ENCODE data around the gene GRM4.
A peak's percentile ranks its signal among the peaks of the same experiment; 100 is the strongest.

GRM4 gene

GRCh38 chr6:34082864-34083626, 62.8 kb downstream of the GRM4 start:
- peak; percentile 19 for DNase-seq

DNA sequence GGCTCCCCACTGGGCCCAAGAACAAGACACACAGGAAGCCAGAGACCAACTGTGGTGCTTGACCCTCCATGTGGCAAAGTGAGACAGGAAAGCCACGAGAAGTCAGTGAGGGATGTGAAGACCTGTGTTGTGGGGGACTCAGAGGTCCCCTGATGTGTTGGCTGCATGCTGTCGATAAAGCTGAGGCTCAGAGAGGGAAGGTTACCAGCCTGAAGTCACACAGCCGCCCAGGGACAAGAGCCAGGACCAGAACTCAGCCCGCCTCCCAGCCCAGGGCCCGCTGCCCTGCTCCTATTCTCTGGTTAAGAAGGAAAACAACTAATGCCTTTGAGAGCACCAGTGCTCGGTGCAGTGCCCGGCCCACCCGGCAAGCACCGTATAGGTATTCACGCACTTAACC, 63.5 kb downstream of the GRM4 start:
- no peak for DNase-seq

DNA sequence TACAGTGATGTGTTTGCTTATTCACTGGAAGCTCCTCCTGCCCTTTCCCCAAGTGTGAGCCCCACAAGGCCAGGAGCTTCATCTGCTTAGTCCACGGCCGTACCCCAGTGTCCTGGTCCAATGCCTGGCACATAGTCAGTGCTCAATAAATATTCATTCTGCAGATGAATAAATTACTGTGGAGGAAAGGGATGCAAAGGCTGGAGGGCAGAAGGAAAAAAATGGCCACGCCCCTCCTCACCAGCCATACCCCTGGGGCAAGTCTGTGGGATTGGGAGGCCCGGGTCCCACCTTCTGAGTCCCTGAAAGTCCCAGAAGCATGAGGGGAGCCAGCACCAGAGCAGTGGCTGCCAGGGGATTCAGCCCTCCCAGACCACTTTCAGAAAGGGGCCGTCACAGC, 65.5 kb downstream of the GRM4 start:
- no peak for DNase-seq

GRCh38 chr6:34079899-34080298, 66.0 kb downstream of the GRM4 start:
- DNase-seq = no peak

GRCh38 chr6:34075906-34076305, 70.0 kb downstream of the GRM4 start:
- DNase-seq = no peak

GRCh38 chr6:34074064-34074742, 71.7 kb downstream of the GRM4 start:
- DNase-seq = no peak

- no peak for DNase-seq
Measured at GRCh38 chr6:34073540-34073939, 72.3 kb downstream of the GRM4 start.

DNA sequence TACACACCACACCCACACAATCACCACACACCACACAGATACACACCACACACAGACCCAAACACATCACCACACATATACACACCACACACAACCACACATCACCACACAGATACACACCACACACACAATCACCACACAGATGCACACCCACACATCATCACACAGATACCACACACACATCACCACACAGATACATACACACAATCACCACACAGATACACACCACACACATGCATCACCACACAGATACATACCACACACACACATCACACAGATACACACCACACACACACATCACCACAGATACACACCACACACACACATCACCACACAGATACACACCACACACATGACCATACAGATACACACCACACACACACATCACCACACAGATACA, 73.2 kb downstream of the GRM4 start:
- DNase-seq = no peak

GRCh38 chr6:34071884-34072379, 74.0 kb downstream of the GRM4 start:
- no peak for DNase-seq

GRCh38 chr6:34071136-34071883, 74.6 kb downstream of the GRM4 start:
- no peak for DNase-seq

DNA sequence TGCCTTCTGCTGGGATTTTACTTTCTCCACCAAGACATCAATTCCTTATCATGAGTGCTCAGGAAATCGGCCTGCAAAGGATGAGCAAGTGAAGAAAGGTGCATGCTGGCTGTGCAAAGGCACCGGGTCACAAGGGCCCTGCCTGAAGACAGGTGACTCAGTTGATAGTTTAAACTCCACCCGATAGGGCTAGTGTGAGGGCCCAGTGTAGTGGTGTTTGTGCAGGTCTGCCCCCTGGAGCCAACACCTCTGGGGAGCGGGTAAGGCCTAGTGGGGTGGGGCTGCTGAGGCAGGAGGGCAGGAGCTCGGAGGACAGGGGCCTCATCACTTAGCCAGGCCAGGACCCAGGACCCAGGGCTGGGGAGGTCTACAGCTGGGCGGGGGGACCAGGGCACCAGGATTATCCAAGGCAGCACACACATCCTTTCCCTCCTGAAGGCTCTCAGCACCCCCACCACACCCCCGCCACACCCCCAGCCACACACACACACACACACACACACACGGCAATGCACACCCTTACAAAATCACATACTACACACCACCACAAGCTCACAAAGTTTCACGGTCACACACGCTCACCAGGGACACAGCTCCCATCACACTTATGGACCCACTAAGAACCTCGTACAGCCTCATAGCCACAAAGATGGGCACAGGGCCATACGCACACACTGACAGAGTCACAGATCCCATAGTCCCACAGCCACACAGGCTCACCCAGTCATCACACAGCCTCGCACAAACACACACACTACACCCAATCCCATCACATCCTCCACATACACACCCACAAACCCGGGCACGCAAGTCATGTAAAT, 75.4 kb downstream of the GRM4 start:
- DNase-seq = peak; percentile 19

GRCh38 chr6:34068462-34069044, 77.3 kb downstream of the GRM4 start:
- no peak for DNase-seq

GRCh38 chr6:34067814-34068213, 78.1 kb downstream of the GRM4 start:
- no peak for DNase-seq

- no peak for DNase-seq
Measured at GRCh38 chr6:34066772-34067770, 78.8 kb downstream of the GRM4 start.

GRCh38 chr6:34066218-34066571, 79.7 kb downstream of the GRM4 start:
- DNase-seq = no peak

GRCh38 chr6:34065466-34066217, 80.2 kb downstream of the GRM4 start:
- no peak for DNase-seq

DNA sequence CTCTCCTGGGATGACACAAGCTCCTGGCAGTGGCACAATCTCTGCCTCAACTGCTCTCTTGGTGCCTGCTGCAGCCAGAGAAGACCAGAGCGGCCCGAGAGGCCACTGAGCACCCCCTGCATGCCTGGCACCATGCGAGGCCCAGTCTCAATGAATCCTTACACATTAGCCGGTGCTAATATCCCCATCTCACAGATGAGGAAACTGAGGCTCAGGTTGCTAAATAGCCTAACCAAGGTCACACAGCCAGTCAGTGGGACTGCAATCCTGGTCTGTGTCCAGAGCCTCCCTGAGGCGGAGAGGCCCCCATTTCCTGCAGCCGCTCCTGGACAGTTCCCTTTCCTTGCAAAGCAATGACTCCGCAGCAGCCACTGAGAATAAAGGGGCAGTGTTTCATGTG, 81.2 kb downstream of the GRM4 start:
- no peak for DNase-seq

DNA sequence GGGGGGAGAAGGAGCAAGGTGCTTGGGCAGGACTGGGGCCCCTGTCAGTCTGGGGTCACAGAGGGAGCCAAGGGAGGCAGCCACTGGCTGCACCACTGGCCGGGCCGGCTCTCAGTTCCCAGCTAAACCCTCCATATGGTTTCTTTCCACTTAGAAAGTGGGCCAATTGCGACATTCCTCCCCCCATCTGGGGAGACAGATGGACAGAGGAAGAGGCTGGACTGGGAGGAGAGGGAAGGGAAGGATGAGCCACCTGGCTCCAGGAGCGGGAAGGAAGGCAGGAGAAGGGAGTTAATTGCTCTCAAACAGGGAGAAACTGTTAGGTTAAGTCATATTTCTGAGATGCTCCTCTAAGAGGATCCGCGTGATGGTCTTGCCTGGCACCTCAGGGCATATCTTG, 82.2 kb downstream of the GRM4 start:
- no peak for DNase-seq

DNA sequence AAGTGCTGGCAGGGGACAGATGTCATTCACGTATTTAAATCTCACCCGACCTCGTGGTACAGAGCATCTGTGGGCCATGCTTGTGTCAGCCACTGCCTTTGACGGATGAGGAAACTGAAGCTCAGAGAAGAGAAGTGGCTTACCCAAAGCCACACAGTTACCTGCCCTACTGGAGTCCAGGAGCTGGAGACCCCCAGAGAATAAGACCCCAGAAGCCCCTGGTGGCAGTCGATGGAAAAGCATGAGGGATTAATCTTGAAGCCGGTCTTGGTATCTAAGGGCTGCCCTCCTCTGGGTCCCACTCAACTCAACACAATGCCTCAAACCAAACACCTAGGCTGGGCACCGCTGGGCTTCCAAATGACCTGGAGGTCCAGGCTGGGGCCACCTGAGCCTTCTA, 83.1 kb downstream of the GRM4 start:
- DNase-seq = no peak

- DNase-seq = no peak
Measured at GRCh38 chr6:34062156-34062555, 83.7 kb downstream of the GRM4 start.
